Mesenchymal stem cell (in vitro differentiated cells and primary cell): ENCODE results near the gene NOTUM.

Experiments
- DNase-seq: peaks from one replicate; pipeline ENCODE4 v3.0.0-alpha.2; 2013
- H2AFZ ChIP-seq: one replicate; pipeline ENCODE4 v1.6.1; 2013; ENCODE audit warnings: low read depth, mild to moderate bottlenecking, control low read depth, inconsistent platforms, low read length, moderate library complexity
- H2AK5ac ChIP-seq: 2 replicates; pipeline ENCODE4 v1.6.1; 2013; ENCODE audit warnings: low read length, moderate library complexity, mild to moderate bottlenecking, inconsistent platforms; ENCODE audit not compliant: severe bottlenecking
- H2BK120ac ChIP-seq: one replicate; pipeline ENCODE4 v1.6.1; 2013; ENCODE audit warnings: low read depth, mild to moderate bottlenecking, inconsistent platforms, low read length, moderate library complexity
- H2BK12ac ChIP-seq, 2 experiments: one replicate each; pipeline ENCODE4 v1.6.1; 2013; ENCODE audit warnings: inconsistent platforms in 2 of 2, low read length in 2 of 2, mild to moderate bottlenecking in 2 of 2, moderate library complexity in 2 of 2, control low read depth in 1 of 2
- H2BK15ac ChIP-seq: one replicate; pipeline ENCODE4 v1.6.1; 2013; ENCODE audit warnings: mild to moderate bottlenecking, low read depth, inconsistent platforms; ENCODE audit not compliant: poor library complexity, severe bottlenecking
- H2BK5ac ChIP-seq: 2 replicates; pipeline ENCODE4 v1.6.1; 2013; ENCODE audit warnings: low read depth, mild to moderate bottlenecking, low read length, control low read depth, inconsistent platforms; ENCODE audit not compliant: poor library complexity, severe bottlenecking
- H3K14ac ChIP-seq, 2 experiments: one replicate each; pipeline ENCODE4 v1.6.1; 2013; ENCODE audit warnings: inconsistent platforms in 2 of 2, low read length in 2 of 2, control low read depth in 1 of 2, mild to moderate bottlenecking in 1 of 2, moderate library complexity in 1 of 2
- H3K18ac ChIP-seq, 2 experiments: one replicate each; pipeline ENCODE4 v1.6.1; 2013; ENCODE audit warnings: inconsistent platforms in 2 of 2, low read length in 2 of 2, control low read depth in 1 of 2, low read depth in 1 of 2, mild to moderate bottlenecking in 1 of 2
- H3K23ac ChIP-seq, 2 experiments: one replicate each; pipeline ENCODE4 v1.6.1; 2013; ENCODE audit warnings: inconsistent platforms in 2 of 2, low read length in 2 of 2, mild to moderate bottlenecking in 2 of 2, moderate library complexity in 2 of 2, control low read depth in 1 of 2
- H3K27ac ChIP-seq: 2 replicates; pipeline ENCODE4 v1.5.1; 2013; ENCODE audit warnings: mild to moderate bottlenecking, moderate library complexity, low read length, control low read depth, inconsistent platforms; ENCODE audit not compliant: poor library complexity, severe bottlenecking
- H3K27me3 ChIP-seq, 2 experiments: 2 replicates each; pipeline versions ENCODE4 v1.6.1 to v1.7.0; 2013; ENCODE audit warnings: low read length in 2 of 2, mild to moderate bottlenecking in 2 of 2, moderate library complexity in 2 of 2, control low read depth in 1 of 2, inconsistent platforms in 1 of 2; ENCODE audit not compliant: control insufficient read depth in 1 of 2, insufficient read depth in 1 of 2
- H3K36me3 ChIP-seq, 2 experiments: 2 replicates each; pipeline versions ENCODE4 v1.6.1 to v1.7.0; 2013; ENCODE audit warnings: low read length in 2 of 2, control low read depth in 1 of 2, inconsistent platforms in 1 of 2, low read depth in 1 of 2, mild to moderate bottlenecking in 1 of 2; ENCODE audit not compliant: insufficient read depth in 2 of 2, control insufficient read depth in 1 of 2
- H3K4ac ChIP-seq, 2 experiments: one replicate each; pipeline ENCODE4 v1.6.1; 2013; ENCODE audit warnings: inconsistent platforms in 2 of 2, low read length in 2 of 2, mild to moderate bottlenecking in 2 of 2, moderate library complexity in 2 of 2, control low read depth in 1 of 2, low read depth in 1 of 2
- H3K4me1 ChIP-seq: 2 replicates; pipeline ENCODE4 v1.6.1; 2013; ENCODE audit warnings: low read depth, low read length, control low read depth; ENCODE audit not compliant: control insufficient read depth, insufficient read depth
- H3K4me2 ChIP-seq: 2 replicates; pipeline ENCODE4 v1.6.1; 2013; ENCODE audit warnings: low read length, mild to moderate bottlenecking, inconsistent platforms; ENCODE audit not compliant: poor library complexity, severe bottlenecking
- H3K4me3 ChIP-seq, 2 experiments: 2 replicates each; pipeline versions ENCODE4 v1.5.1 to v1.7.0; 2013; ENCODE audit warnings: low read length in 2 of 2, mild to moderate bottlenecking in 2 of 2, control low read depth in 1 of 2, low read depth in 1 of 2; ENCODE audit not compliant: insufficient read depth in 1 of 2
- H3K79me1 ChIP-seq: replicated peaks from 2 replicates; pipeline ENCODE4 v1.6.1; 2013; ENCODE audit warnings: mild to moderate bottlenecking, control low read depth, low read length, inconsistent platforms; ENCODE audit not compliant: poor library complexity, severe bottlenecking
- H3K9ac ChIP-seq: 2 replicates; pipeline ENCODE4 v1.7.0; 2013; ENCODE audit warnings: mild to moderate bottlenecking, low read length, moderate library complexity
- H3K9me3 ChIP-seq: 2 replicates; pipeline ENCODE4 v1.7.0; 2013; ENCODE audit warnings: mild to moderate bottlenecking, low read length; ENCODE audit not compliant: control insufficient read depth
- H4K8ac ChIP-seq: one replicate; pipeline ENCODE4 v1.6.1; 2013; ENCODE audit warnings: inconsistent platforms, mild to moderate bottlenecking, low read length, moderate library complexity
- H4K91ac ChIP-seq: one replicate; pipeline ENCODE4 v1.6.1; 2013; ENCODE audit warnings: mild to moderate bottlenecking, low read length, inconsistent platforms
- WGBS: methylation state at CpG from one replicate; pipeline ENCODE4 v1.1.7; 2013; ENCODE audit warnings: mixed read lengths; 5-methylcytosine and 5-hydroxymethylcytosine counted together

Gene NOTUM

GRCh38 chr17:81973432-81973831, 12.4 kb upstream of the NOTUM start:
- Histone ChIP-seq H3K4me2 (no peak overlapping the region), H2BK12ac (no peak overlapping the region), H3K79me1 (peaks cover 3% of the 10 kb centered on the region), H3K9ac (no peak overlapping the region), H3K9me3 (peaks cover 5% of the 10 kb centered on the region), H2BK120ac (no peak overlapping the region), H4K91ac (no peak overlapping the region), H2AK5ac (no peak overlapping the region), H3K27me3 (peaks cover 0 to 21% of the 10 kb centered on the region in 2 experiments), H3K18ac (no peak overlapping the region), H3K27ac (no peak overlapping the region), H3K4ac (no peak overlapping the region), H3K36me3 (no peaks in the 10 kb centered on the region), H3K14ac (no peak overlapping the region), H2BK5ac (no peak overlapping the region), H3K23ac (no peak overlapping the region), H4K8ac (no peak overlapping the region), H2BK15ac (no peak overlapping the region), H2AFZ (no peak overlapping the region), H3K4me3 (no peak overlapping the region), H3K4me1 (peaks cover 9% of the 10 kb centered on the region)
- no peak for DNase-seq

- Histone ChIP-seq H3K4me1 (peaks cover 19% of the 10 kb centered on the region), H2AK5ac (no peak overlapping the region), H3K14ac (no peak overlapping the region), H2AFZ (no peak overlapping the region), H3K18ac (no peak overlapping the region), H2BK12ac (peak overlapping the region in 1 of 2 experiments; percentile 19), H3K36me3 (peaks cover 0 to 5% of the 10 kb centered on the region in 2 experiments), H3K9ac (peak overlapping the region; percentile 16), H2BK15ac (no peak overlapping the region), H4K91ac (no peak overlapping the region), H3K23ac (no peak overlapping the region), H3K27ac (no peak overlapping the region), H4K8ac (no peak overlapping the region), H3K79me1 (no peaks in the 10 kb centered on the region), H2BK120ac (no peak overlapping the region), H3K27me3 (peaks cover 6 to 26% of the 10 kb centered on the region in 2 experiments), H3K4me2 (no peak overlapping the region), H2BK5ac (no peak overlapping the region), H3K4me3 (no peak overlapping the region), H3K4ac (no peak overlapping the region), H3K9me3 (peaks cover 5% of the 10 kb centered on the region)
- WGBS = 94% methylated on average over 12 of the region's 12 CpGs
- no peak for DNase-seq
Observed at GRCh38 chr17:81968850-81969812, 8.1 kb upstream of the NOTUM start.

GRCh38 chr17:81968396-81968745, 7.4 kb upstream of the NOTUM start:
- Histone ChIP-seq H3K27me3 (peaks cover 13 to 34% of the 10 kb centered on the region in 2 experiments), H3K9me3 (peaks cover 1% of the 10 kb centered on the region), H3K9ac (peak overlapping the region; percentile 16), H2BK5ac (no peak overlapping the region), H3K4me3 (no peak overlapping the region), H2BK15ac (no peak overlapping the region), H3K4ac (no peak overlapping the region), H4K8ac (no peak overlapping the region), H4K91ac (no peak overlapping the region), H2AK5ac (no peak overlapping the region), H3K27ac (no peak overlapping the region), H2BK12ac (no peak overlapping the region), H3K36me3 (peaks cover 0 to 5% of the 10 kb centered on the region in 2 experiments), H3K14ac (no peak overlapping the region), H2AFZ (no peak overlapping the region), H3K4me2 (no peak overlapping the region), H3K4me1 (peaks cover 19% of the 10 kb centered on the region), H3K23ac (no peak overlapping the region), H2BK120ac (no peak overlapping the region), H3K79me1 (no peaks in the 10 kb centered on the region), H3K18ac (no peak overlapping the region)
- 68% methylated on average over 6 of the region's 7 CpGs for WGBS
- no peak for DNase-seq

GRCh38 chr17:81967533-81968395, 6.8 kb upstream of the NOTUM start:
- peak overlapping the region in 1 of 2 experiments; percentile 37 for H2BK12ac ChIP-seq
- H3K4ac ChIP-seq = peak overlapping the region in 1 of 2 experiments; percentile 52
- peak overlapping the region; percentile 16 for H3K9ac ChIP-seq
- H3K27ac ChIP-seq = no peak overlapping the region
- 29% methylated on average over 36 of the region's 36 CpGs for WGBS
- H4K91ac ChIP-seq = peak overlapping the region; percentile 8
- H3K14ac ChIP-seq = peak overlapping the region in 1 of 2 experiments; percentile 57
- H3K9me3 ChIP-seq = no peaks in the 10 kb centered on the region
- no peaks in the 10 kb centered on the region for H3K79me1 ChIP-seq
- peak overlapping the region; percentile 80 for H2BK15ac ChIP-seq
- H3K4me3 ChIP-seq = no peak overlapping the region
- H3K18ac ChIP-seq = peak overlapping the region; percentile 14 to 85
- H3K4me2 ChIP-seq = peak overlapping the region; percentile 38
- peak; percentile 81 for DNase-seq
- peaks cover 0 to 5% of the 10 kb centered on the region in 2 experiments for H3K36me3 ChIP-seq
- peak overlapping the region; percentile 19 for H2AFZ ChIP-seq
- peak overlapping the region; percentile 5 for H4K8ac ChIP-seq
- no peak overlapping the region for H2AK5ac ChIP-seq
- no peak overlapping the region for H3K23ac ChIP-seq
- no peak overlapping the region for H2BK5ac ChIP-seq
- H3K27me3 ChIP-seq = peaks cover 19 to 40% of the 10 kb centered on the region in 2 experiments
- no peak overlapping the region for H2BK120ac ChIP-seq
- peaks cover 19% of the 10 kb centered on the region for H3K4me1 ChIP-seq
